ENCODE results near the gene KAT5. TPM values are rescaled to one million over a fixed set of nuclear protein-coding genes. Genes with fewer than 3 reads are reported as not detected.
"Not testable (repeated sequence)": the region's sequence is repeated elsewhere in the genome, so short reads cannot be mapped to it uniquely, and the experiment has no call there.

KAT5 gene
- total RNA-seq, 2 donors from 2014 or later = 46.6 to 47.3 TPM

- DNase-seq (no peak), ATAC-seq (no peak)
- intact Hi-C loops (cut with DNase I) = loop anchor here in 1 of 2 donors (10.0 kb wide), 2 partner anchors 121 to 281 kb away; no protein-coding TSS in a partner anchor
Measured at GRCh38 chr11:65703846-65704245, 8.2 kb upstream of the KAT5 start.

DNA sequence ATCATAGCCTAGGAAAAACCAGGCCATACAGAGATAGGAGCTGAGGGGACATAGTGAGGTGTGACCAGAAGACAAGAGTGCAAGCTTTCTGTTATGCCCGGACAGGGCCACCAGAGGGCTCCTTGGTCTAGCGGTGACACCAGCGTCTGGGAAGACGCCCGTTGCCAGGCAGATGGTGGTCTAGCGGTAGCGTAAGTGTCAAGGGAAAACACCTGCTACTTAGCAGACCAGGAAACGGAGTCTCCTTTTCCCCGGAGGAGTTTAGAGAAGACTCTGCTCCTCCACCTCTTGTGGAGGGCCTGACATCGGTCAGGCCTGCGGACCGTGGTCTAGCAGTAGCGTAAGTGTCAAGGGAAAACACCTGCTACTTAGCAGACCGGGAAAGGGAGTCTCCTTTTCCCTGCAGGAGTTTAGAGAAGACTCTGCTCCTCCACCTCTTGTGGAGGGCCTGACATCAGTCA, 5.7 kb upstream of the KAT5 start:
- peak; percentile 80 for DNase-seq
- ATAC-seq = not testable (repeated sequence)
- intact Hi-C loops (cut with DNase I) = loop anchor here (5.0 to 10.0 kb wide), 3 partner anchors 118 to 281 kb away; no protein-coding TSS in a partner anchor

DNA sequence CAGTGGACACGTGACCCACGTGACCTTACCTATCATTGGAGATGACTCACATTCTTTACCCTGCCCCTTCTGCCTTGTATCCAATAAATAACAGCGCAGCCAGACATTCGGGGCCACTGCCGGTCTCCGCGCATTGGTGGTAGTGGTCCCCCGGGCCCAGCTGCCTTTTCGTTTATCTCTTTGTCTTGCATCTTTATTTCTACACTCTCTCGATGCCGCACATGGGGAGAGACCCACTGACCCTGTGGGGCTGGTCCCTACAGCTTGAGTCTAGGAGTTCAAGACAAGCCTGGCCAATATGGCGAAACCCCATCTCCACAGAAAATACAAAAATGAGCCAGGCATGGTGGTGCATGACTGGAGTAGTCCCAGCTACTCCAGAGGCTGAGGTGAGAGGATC, 5.0 kb upstream of the KAT5 start:
- DNase-seq, ATAC-seq: not testable (repeated sequence)
- intact Hi-C loops (cut with DNase I) = loop anchor here (5.0 to 10.0 kb wide), 3 partner anchors 118 to 280 kb away; no protein-coding TSS in a partner anchor

- no peak for ATAC-seq
- intact Hi-C loops (cut with DNase I) = loop anchor here (5.0 to 10.0 kb wide), 3 partner anchors 116 to 279 kb away; no protein-coding TSS in a partner anchor
- DNase-seq = no peak
Measured at GRCh38 chr11:65708451-65708850, 3.6 kb upstream of the KAT5 start.

- no peak for DNase-seq
- no peak for ATAC-seq
- intact Hi-C loops (cut with DNase I) = loop anchor here (5.0 to 10.0 kb wide), 6 partner anchors 47 to 278 kb away; partner anchors contain the start of genes PCNX3 (in 1 of the 2) and RELA (in 1 of the 2)
Measured at GRCh38 chr11:65709661-65710060, 2.4 kb upstream of the KAT5 start.

DNA sequence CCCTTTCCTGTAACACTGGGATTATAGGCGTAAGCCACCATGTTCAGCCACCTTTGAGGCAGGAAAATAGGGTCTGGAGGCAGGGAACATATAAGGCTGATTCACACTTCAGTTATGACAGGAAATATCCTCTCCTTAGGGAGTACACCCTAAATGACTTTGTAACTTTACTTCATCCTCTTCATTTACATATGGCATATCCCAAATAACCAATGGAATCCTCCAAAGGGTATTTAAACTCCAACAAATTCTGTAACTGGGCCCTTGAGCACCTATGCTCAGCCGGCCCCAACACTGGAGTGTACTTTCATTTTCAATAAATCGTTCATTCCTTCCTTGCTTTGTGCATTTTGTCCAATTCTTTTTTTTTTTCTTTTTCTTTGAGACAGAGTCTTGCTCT, 1.6 kb upstream of the KAT5 start:
- ATAC-seq (no peak), DNase-seq (no peak)
- intact Hi-C loops (cut with DNase I) = loop anchor here (5.0 to 10.0 kb wide), 3 partner anchors 48 to 93 kb away; partner anchors contain the start of genes PCNX3 (in 1 of the 2) and RELA (in 1 of the 2)

DNA sequence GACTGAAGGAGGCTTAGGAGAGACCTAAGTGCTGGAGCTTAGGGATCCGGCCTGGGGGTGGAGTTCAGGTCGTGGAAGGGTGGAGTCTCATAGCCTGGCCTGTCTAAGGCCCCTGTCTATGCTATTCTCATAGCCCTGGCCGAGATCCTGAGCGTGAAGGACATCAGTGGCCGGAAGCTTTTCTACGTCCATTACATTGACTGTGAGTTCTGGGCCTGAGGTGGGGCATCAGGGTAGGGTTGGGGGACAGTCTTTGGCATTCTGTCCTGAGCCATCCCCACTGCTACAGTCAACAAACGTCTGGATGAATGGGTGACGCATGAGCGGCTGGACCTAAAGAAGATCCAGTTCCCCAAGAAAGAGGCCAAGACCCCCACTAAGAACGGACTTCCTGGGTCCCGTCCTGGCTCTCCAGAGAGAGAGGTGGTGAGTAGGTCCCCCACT, 603 bp downstream of the KAT5 start:
- intact Hi-C loops (cut with DNase I) = loop anchor here (2.0 to 10.0 kb wide), 4 partner anchors 50 to 104 kb away; partner anchors contain the start of genes PCNX3 (in 1 of the 2) and RELA (in 1 of the 2)
- ATAC-seq = no peak
- DNase-seq = no peak

DNA sequence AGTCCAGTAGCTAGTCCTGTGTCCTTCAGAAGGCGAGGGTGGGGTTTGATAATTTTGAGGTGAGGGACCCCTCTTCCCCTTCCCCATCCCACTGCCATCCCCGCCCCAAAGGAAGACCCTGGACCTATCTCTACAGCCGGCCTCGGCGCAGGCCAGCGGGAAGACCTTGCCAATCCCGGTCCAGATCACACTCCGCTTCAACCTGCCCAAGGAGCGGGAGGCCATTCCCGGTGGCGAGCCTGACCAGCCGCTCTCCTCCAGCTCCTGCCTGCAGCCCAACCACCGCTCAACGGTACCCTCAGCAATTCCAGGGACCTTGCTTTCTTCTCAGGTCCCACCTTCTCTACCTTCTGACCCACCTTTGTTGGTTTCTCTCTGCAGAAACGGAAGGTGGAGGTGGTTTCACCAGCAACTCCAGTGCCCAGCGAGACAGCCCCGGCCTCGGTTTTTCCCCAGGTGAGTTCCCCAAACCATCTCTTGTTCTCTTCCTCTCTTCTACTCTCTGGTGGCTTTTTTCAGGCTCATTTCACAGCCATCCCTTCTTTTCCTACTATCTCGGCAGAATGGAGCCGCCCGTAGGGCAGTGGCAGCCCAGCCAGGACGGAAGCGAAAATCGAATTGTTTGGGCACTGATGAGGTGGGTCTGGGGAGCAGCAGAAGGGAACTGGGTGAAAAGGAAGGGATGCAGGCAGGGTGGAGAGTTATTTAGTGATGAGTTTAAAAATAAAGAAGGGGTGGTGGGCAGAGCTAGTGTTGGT, 1.3 kb downstream of the KAT5 start:
- intact Hi-C loops (cut with DNase I) = loop anchor here (2.0 to 10.0 kb wide), 4 partner anchors 51 to 103 kb away; partner anchors contain the start of genes PCNX3 (in 1 of the 2) and RELA (in 1 of the 2)
- DNase-seq (no peak), ATAC-seq (no peak)

DNA sequence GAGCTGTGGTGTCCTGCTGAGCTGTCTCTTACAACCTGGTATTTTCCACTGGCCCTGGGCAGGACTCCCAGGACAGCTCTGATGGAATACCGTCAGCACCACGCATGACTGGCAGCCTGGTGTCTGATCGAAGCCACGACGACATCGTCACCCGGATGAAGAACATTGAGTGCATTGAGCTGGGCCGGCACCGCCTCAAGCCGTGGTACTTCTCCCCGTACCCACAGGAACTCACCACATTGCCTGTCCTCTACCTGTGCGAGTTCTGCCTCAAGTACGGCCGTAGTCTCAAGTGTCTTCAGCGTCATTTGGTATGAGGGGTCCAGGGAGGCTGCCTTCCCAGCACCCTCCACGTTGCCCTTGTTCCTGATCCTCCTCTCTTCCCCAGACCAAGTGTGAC, 2.4 kb downstream of the KAT5 start:
- intact Hi-C loops (cut with DNase I) = loop anchor here (5.0 to 10.0 kb wide), 3 partner anchors 52 to 97 kb away; partner anchors contain the start of genes PCNX3 (in 1 of the 2) and RELA (in 1 of the 2)
- no peak for ATAC-seq
- no peak for DNase-seq

- ATAC-seq (no peak), DNase-seq (no peak)
- intact Hi-C loops (cut with DNase I) = loop anchor here in 1 of 2 donors (10.0 kb wide), 1 partner anchor 58 kb away; no protein-coding TSS in a partner anchor
Measured at GRCh38 chr11:65716302-65716701, 4.2 kb downstream of the KAT5 start.

DNA sequence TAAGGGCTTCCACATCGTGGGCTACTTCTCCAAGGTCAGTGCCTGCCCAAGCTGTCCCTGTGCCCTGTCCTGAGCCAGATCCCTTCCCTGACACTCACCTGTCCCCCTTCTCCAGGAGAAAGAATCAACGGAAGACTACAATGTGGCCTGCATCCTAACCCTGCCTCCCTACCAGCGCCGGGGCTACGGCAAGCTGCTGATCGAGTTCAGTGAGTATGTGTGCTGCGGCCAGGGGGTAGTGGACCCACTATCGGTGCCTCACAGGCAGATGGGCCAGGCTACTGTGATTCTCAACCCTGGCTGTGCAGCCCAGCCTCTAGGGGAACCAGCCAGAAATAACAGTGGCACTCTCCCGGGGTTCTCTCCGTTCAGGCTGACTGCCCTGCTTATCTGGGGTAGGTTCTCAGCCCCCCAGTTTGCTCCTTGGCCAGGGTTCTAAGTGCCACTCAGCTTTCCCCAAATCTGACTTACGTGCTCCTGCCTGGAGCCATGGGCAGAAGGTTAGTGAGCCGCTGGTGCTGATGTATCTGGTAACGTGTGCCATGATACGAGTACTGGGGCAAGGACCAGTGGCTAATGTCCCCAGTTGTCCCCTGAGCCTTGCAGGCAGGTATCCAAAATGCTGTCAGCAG, 4.8 kb downstream of the KAT5 start:
- ATAC-seq (no peak), DNase-seq (no peak)
- intact Hi-C loops (cut with DNase I) = loop anchor here in 1 of 2 donors (10.0 kb wide), 1 partner anchor 58 kb away; no protein-coding TSS in a partner anchor

- ATAC-seq (no peak), DNase-seq (no peak)
- intact Hi-C loops (cut with DNase I) = loop anchor here in 1 of 2 donors (10.0 kb wide), 1 partner anchor 57 kb away; no protein-coding TSS in a partner anchor
Measured at GRCh38 chr11:65717906-65718305, 5.9 kb downstream of the KAT5 start.

DNA sequence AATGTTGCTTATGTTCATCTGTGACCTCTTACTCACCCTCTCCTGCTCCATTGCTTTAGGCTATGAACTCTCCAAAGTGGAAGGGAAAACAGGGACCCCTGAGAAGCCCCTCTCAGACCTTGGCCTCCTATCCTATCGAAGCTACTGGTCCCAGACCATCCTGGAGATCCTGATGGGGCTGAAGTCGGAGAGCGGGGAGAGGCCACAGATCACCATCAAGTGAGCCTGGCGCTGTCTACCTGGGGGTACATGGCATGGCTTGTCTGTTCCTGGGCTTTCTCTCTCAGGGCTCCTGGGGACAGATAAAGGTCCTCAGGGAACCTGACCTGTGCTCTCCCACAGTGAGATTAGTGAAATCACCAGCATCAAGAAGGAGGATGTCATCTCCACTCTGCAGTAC, 6.5 kb downstream of the KAT5 start:
- DNase-seq (no peak), ATAC-seq (no peak)
- intact Hi-C loops (cut with DNase I) = loop anchor here in 1 of 2 donors (10.0 kb wide), 1 partner anchor 56 kb away; no protein-coding TSS in a partner anchor

DNA sequence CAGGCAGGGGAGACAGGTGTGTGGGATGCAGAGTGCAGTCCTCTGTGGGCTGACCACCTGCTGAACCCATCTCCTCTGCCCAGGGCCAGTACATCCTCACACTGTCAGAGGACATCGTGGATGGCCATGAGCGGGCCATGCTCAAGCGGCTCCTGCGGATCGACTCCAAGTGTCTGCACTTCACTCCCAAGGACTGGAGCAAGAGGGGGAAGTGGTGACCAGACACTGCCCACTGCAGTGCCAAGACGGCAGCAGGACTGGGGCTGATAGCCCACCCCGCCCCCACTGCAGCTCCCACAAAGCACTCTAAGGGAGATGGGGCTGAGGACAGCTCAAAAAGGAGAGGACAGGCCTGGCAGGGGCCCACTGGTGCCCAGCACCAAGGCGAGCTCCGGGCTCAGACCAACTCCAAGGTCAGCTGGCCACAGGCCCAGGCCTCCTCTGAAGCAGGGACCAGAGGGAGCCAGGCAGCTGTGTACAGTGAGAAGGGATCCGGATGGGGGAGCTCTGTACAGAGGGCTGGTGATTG, 7.0 kb downstream of the KAT5 start:
- intact Hi-C loops (cut with DNase I) = loop anchor here in 1 of 2 donors (10.0 kb wide), 1 partner anchor 56 kb away; no protein-coding TSS in a partner anchor
- ATAC-seq = peak; percentile 3 to 18

GRCh38 chr11:65719871-65720210, 7.8 kb downstream of the KAT5 start:
- DNase-seq (no peak), ATAC-seq (peak; percentile 20 to 31)
- intact Hi-C loops (cut with DNase I) = loop anchor here in 1 of 2 donors (10.0 kb wide), 1 partner anchor 55 kb away; no protein-coding TSS in a partner anchor

More for the DNA sequence above, 7.0 kb downstream of the KAT5 start:
- peak; percentile 32 for DNase-seq

- peak; percentile 95 to 97 for ATAC-seq
- intact Hi-C loops (cut with DNase I) = no loop called here
- DNase-seq = peak; percentile 91
Measured at GRCh38 chr11:65720211-65720934, 8.3 kb downstream of the KAT5 start, which contains the start of gene RNASEH2C. Gene RNASEH2C, minus strand, starts transcription at chr11:65720798. Its CDS starts 40 bp downstream, at chr11:65720758.

GRCh38 chr11:65722261-65722660, 10.2 kb downstream of the KAT5 start:
- intact Hi-C loops (cut with DNase I) = no loop called here
- ATAC-seq (no peak), DNase-seq (no peak)

- intact Hi-C loops (cut with DNase I) = no loop called here
- DNase-seq (no peak), ATAC-seq (no peak)
Measured at GRCh38 chr11:65726660-65727059, 14.6 kb downstream of the KAT5 start.

Measured in left cardiac atrium (tissue), 4 donors.